Stomach (tissue), 4 donors: Measurements from ENCODE around the gene CCDC148.

Source experiments
- EP300 ChIP-seq: sonication (generic); formaldehyde crosslinking; IDR thresholded peaks from one replicate; pipeline ENCODE4 v1.6.1; 2017; ENCODE audit warnings: antibody characterized with exemption
- POLR2AphosphoS5 ChIP-seq, 3 donors: sonication (generic); formaldehyde crosslinking; IDR thresholded peaks; one replicate each; pipeline ENCODE4 v1.6.1; 2016; ENCODE audit warnings: antibody characterized with exemption in 3 of 3

GRCh38 chr2:158412206-158412605, 44.3 kb downstream of the CCDC148 start:
- TF ChIP-seq EP300 (no peak), POLR2AphosphoS5 (IDR thresholded peaks at IDR 0.05) (no peak)
